ENCODE measurements around the gene GDF7. TPM values are rescaled to one million over a fixed set of nuclear protein-coding genes. Genes with fewer than 3 reads are reported as not detected.

The GDF7 gene
- total and polyA plus RNA-seq, 4 donors, result 0.74 to 1.7 (median 1.2) TPM

DNA sequence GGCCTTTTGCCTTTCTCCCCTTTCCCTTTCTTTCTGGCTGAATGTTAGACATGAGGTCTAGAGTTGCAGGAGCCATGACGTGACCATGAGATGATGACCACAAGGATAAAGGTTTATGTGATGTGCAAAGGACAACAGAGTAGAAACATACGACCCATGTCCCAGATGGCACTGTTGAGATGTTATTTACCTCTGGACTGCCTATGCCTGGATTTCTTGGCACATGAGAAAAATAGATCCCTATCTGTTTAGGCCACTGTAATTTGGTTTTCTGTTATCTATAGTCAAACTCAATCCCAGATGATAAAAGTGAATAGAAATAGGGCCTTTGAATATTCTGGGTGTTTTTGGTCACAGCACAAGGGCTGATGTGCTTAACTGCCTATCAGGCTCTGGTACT is 58.8 kb downstream of the GDF7 start:
- H3K27ac ChIP-seq (ENCODE audit: low read depth, low read length), result no peak overlapping the region
- H3K36me3 ChIP-seq (ENCODE audit: control insufficient read depth, insufficient read depth, low read length), result no peaks in the 10 kb centered on the region
- H3K4me1 ChIP-seq (ENCODE audit: control insufficient read depth, insufficient read depth, low read length), result no peaks in the 10 kb centered on the region
- no peaks in the 10 kb centered on the region for H3K9me3 ChIP-seq (ENCODE audit: control insufficient read depth, insufficient read depth, low read length)
- H3K4me3 ChIP-seq (ENCODE audit: low read depth, low read length), result no peak overlapping the region
- no peaks in the 10 kb centered on the region for H3K27me3 ChIP-seq (ENCODE audit: control insufficient read depth, insufficient read depth, low read length)
- 86% methylated on average over 2 of the region's 2 CpGs for WGBS (ENCODE audit: insufficient coverage)
- DNase-seq (ENCODE audit: low read depth in 4 of 6, low spot score in 6 of 6), result no peak

DNA sequence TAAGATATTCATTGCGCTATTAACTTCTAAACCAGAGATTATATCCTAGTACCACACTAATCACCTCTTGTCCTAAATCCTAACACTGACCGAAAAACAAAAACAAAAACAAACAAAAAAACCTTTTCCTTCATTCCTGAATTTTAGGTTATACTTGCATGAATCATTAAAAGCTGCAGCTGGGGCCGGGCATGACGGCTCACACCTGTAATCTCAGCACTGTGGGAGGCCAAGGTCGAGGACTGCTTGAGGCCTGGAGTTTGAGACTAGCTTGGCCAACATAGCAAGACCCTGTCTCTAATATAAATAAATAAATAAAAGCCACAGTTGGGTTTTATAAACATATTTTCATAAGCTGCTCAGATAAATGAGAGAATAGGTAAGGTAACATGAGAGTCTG is 60.0 kb downstream of the GDF7 start:
- Histone ChIP-seq H3K4me3 (ENCODE audit: low read depth, low read length) (no peak overlapping the region), H3K27me3 (ENCODE audit: control insufficient read depth, insufficient read depth, low read length) (no peaks in the 10 kb centered on the region), H3K9me3 (ENCODE audit: control insufficient read depth, insufficient read depth, low read length) (no peaks in the 10 kb centered on the region), H3K36me3 (ENCODE audit: control insufficient read depth, insufficient read depth, low read length) (no peaks in the 10 kb centered on the region), H3K4me1 (ENCODE audit: control insufficient read depth, insufficient read depth, low read length) (no peaks in the 10 kb centered on the region), H3K27ac (ENCODE audit: low read depth, low read length) (no peak overlapping the region)
- 100% methylated on average over 1 of the region's 5 CpGs for WGBS (ENCODE audit: insufficient coverage)
- DNase-seq (ENCODE audit: low read depth in 4 of 6, low spot score in 6 of 6), result no peak

GRCh38 chr2:20728114-20728758 is 61.3 kb downstream of the GDF7 start:
- 70% methylated on average over 2 of the region's 4 CpGs for WGBS (ENCODE audit: insufficient coverage)
- no peak overlapping the region for H3K4me3 ChIP-seq (ENCODE audit: low read depth, low read length)
- no peaks in the 10 kb centered on the region for H3K36me3 ChIP-seq (ENCODE audit: control insufficient read depth, insufficient read depth, low read length)
- no peaks in the 10 kb centered on the region for H3K9me3 ChIP-seq (ENCODE audit: control insufficient read depth, insufficient read depth, low read length)
- H3K27me3 ChIP-seq (ENCODE audit: control insufficient read depth, insufficient read depth, low read length), result no peaks in the 10 kb centered on the region
- H3K27ac ChIP-seq (ENCODE audit: low read depth, low read length), result no peak overlapping the region
- H3K4me1 ChIP-seq (ENCODE audit: control insufficient read depth, insufficient read depth, low read length), result no peaks in the 10 kb centered on the region
- peak in 1 of 6 donors; percentile 13 for DNase-seq (ENCODE audit: low read depth in 4 of 6, low spot score in 6 of 6)

Other genes with a start within 250 kb of the GDF7 start
- gene RHOB, start 220.1 kb upstream of the GDF7 start, total RNA-seq, result 100 to 1,000 TPM; 253 to 309 TPM
- 100 to 1,000 TPM; 193 to 209 TPM for gene RHOB, start 220.1 kb upstream of the GDF7 start, polyA plus RNA-seq (ENCODE audit: insufficient read length in 2 of 2)
- gene HS1BP3, start 16.0 kb upstream of the GDF7 start, total RNA-seq, result 10 to 100 TPM; 13.5 to 21.3 TPM
- gene HS1BP3, start 16.0 kb upstream of the GDF7 start, polyA plus RNA-seq (ENCODE audit: insufficient read length in 2 of 2), result 10 to 100 TPM; 14.3 to 15.9 TPM
- gene LDAH, start 156.0 kb downstream of the GDF7 start, total RNA-seq, result 10 to 100 TPM; 22.0 to 32.9 TPM
- gene LDAH, start 156.0 kb downstream of the GDF7 start, polyA plus RNA-seq (ENCODE audit: insufficient read length in 2 of 2), result 10 to 100 TPM; 19.7 to 21.6 TPM